H1 (cell line): ENCODE measurements around the gene SRP9. TPM values are rescaled to one million over a fixed set of nuclear protein-coding genes. Genes with fewer than 3 reads are reported as not detected.

Source experiments
- CTCF ChIA-PET: fragments of 300-600 bp; sonication (Branson Sonifier 250); formaldehyde crosslinking; loops from one replicate; lab custom pipeline; 2021; ENCODE audit not compliant: partially characterized antibody; lab: Charles Lee
- POLR2A ChIA-PET: fragments of 300-600 bp; sonication (Branson Sonifier 250); formaldehyde crosslinking; loops from one replicate; lab custom pipeline; 2021; ENCODE audit warnings: inconsistent platforms; ENCODE audit not compliant: partially characterized antibody; lab: Charles Lee
- DNase-seq, 2 experiments: peaks; one replicate each; pipeline versions ENCODE4 v3.0.0 to v3.0.0-alpha.2; 2010 to 2022; ENCODE audit warnings: low spot score in 2 of 2, low read depth in 1 of 2, mixed read lengths in 1 of 2
- FAIRE-seq: peaks from 2 replicates; lab custom pipeline; 2011; peaks lifted over from hg19 to GRCh38; lab: Jason Lieb, UNC
- H2AFZ ChIP-seq: 2 replicates; pipeline ENCODE4 v1.8.1; 2012; ENCODE audit warnings: low read length, inconsistent platforms
- H2AK5ac ChIP-seq: 2 replicates; pipeline ENCODE4 v1.6.1; 2013; ENCODE audit warnings: low read depth, low read length
- H2BK120ac ChIP-seq: replicated peaks from 2 replicates; pipeline ENCODE3; 2013; ENCODE audit warnings: low read depth, low read length, inconsistent platforms
- H2BK12ac ChIP-seq: 2 replicates; pipeline ENCODE4 v1.6.1; 2013; ENCODE audit warnings: low read depth, low read length
- H2BK15ac ChIP-seq: 2 replicates; pipeline ENCODE4 v1.6.1; 2013; ENCODE audit warnings: low read length
- H2BK20ac ChIP-seq: 2 replicates; pipeline ENCODE4 v1.6.1; 2013; ENCODE audit warnings: low read length
- H2BK5ac ChIP-seq: 2 replicates; pipeline ENCODE4 v1.6.1; 2013; ENCODE audit warnings: low read depth, low read length
- H3K14ac ChIP-seq: 2 replicates; pipeline ENCODE4 v1.6.1; 2013; ENCODE audit warnings: inconsistent platforms; ENCODE audit not compliant: insufficient read length
- H3K18ac ChIP-seq: 2 replicates; pipeline ENCODE4 v1.6.1; 2013; ENCODE audit warnings: low read length; ENCODE audit errors: extremely low read depth
- H3K23ac ChIP-seq: 2 replicates; pipeline ENCODE4 v1.6.1; 2013; ENCODE audit warnings: inconsistent platforms; ENCODE audit not compliant: insufficient read length
- H3K23me2 ChIP-seq: 2 replicates; pipeline ENCODE4 v1.6.1; 2013; ENCODE audit warnings: low read depth, low read length
- H3K27ac ChIP-seq: 2 replicates; pipeline ENCODE4 v1.6.1; 2011; ENCODE audit warnings: low read depth, low read length, inconsistent platforms
- H3K27me3 ChIP-seq, 4 experiments: replicated peaks in 1 of 4; 1 replicate in 1 of 4; 2 replicates in 3 of 4; pipeline versions ENCODE4 v1.6.1 to v1.8.1; 2011 to 2013; ENCODE audit warnings: low read length in 3 of 4, mild to moderate bottlenecking in 3 of 4, inconsistent platforms in 2 of 4, mixed read lengths in 2 of 4, moderate library complexity in 1 of 4; ENCODE audit not compliant: control insufficient read depth in 3 of 4, insufficient read depth in 3 of 4; ENCODE audit errors: extremely low read depth in 1 of 4
- H3K36me3 ChIP-seq, 4 experiments: 2 replicates each; pipeline versions ENCODE4 v1.6.1 to v1.8.1; 2011 to 2013; ENCODE audit warnings: mild to moderate bottlenecking in 4 of 4, low read length in 3 of 4, moderate library complexity in 2 of 4, control low read depth in 1 of 4, inconsistent platforms in 1 of 4; ENCODE audit not compliant: insufficient read depth in 4 of 4, control insufficient read depth in 2 of 4
- H3K4ac ChIP-seq: replicated peaks from 2 replicates; pipeline ENCODE3; 2013; ENCODE audit warnings: low read length, low read depth, mixed read lengths, inconsistent platforms; ENCODE audit not compliant: insufficient read length
- H3K4me1 ChIP-seq, 4 experiments: replicated peaks in 1 of 4; 1 replicate in 1 of 4; 2 replicates in 3 of 4; pipeline versions ENCODE4 v1.6.1 to v1.8.1; 2011 to 2013; ENCODE audit warnings: low read length in 3 of 4, inconsistent platforms in 2 of 4, mixed read lengths in 1 of 4; ENCODE audit not compliant: insufficient read depth in 4 of 4, control insufficient read depth in 3 of 4
- H3K4me2 ChIP-seq, 2 experiments: 2 replicates each; pipeline versions ENCODE4 v1.6.1 to v1.8.1; 2011 to 2013; ENCODE audit warnings: low read depth in 2 of 2, low read length in 2 of 2, control low read depth in 1 of 2, inconsistent platforms in 1 of 2, mild to moderate bottlenecking in 1 of 2; ENCODE audit not compliant: insufficient read depth in 1 of 2
- H3K4me3 ChIP-seq, 4 experiments: fragments of 200-600, 300-600 bp in 1 of 4; sonication (generic), shearing (Covaris generic), sonication (Bioruptor Twin) in 1 of 4; 2 replicates each; pipeline versions ENCODE4 v1.5.1 to v1.8.1; 2011 to 2016; ENCODE audit warnings: low read length in 4 of 4, low read depth in 3 of 4, control low read depth in 2 of 4, inconsistent platforms in 2 of 4, mild to moderate bottlenecking in 2 of 4, mixed read lengths in 1 of 4, moderate library complexity in 1 of 4; ENCODE audit not compliant: insufficient read depth in 2 of 4; ENCODE audit errors: extremely low read depth in 1 of 4
- H3K56ac ChIP-seq: replicated peaks from 2 replicates; pipeline ENCODE3; 2013; ENCODE audit warnings: low read depth, mild to moderate bottlenecking, mixed read lengths, low read length, inconsistent platforms; ENCODE audit not compliant: insufficient read length
- H3K79me1 ChIP-seq: 2 replicates; pipeline ENCODE4 v1.6.1; 2013; ENCODE audit warnings: low read depth, low read length, control low read depth
- H3K79me2 ChIP-seq, 2 experiments: 2 replicates each; pipeline versions ENCODE4 v1.6.1 to v1.8.1; 2012 to 2013; ENCODE audit warnings: low read length in 2 of 2, mild to moderate bottlenecking in 2 of 2, inconsistent platforms in 1 of 2; ENCODE audit not compliant: insufficient read depth in 2 of 2, control insufficient read depth in 1 of 2
- H3K9ac ChIP-seq, 4 experiments: replicated peaks in 1 of 4; 1 replicate in 1 of 4; 2 replicates in 3 of 4; pipeline versions ENCODE4 v1.6.1 to v1.8.1; 2011 to 2013; ENCODE audit warnings: low read depth in 3 of 4, low read length in 3 of 4, control low read depth in 2 of 4, mild to moderate bottlenecking in 2 of 4, moderate library complexity in 2 of 4, inconsistent platforms in 1 of 4; ENCODE audit errors: extremely low read depth in 1 of 4
- H3K9me3 ChIP-seq, 2 experiments: 2 replicates each; pipeline versions ENCODE4 v1.6.1 to v1.8.1; 2012 to 2013; ENCODE audit warnings: mild to moderate bottlenecking in 2 of 2, moderate library complexity in 2 of 2, control low read depth in 1 of 2, inconsistent platforms in 1 of 2, low read depth in 1 of 2, low read length in 1 of 2, mixed read lengths in 1 of 2; ENCODE audit not compliant: insufficient read depth in 2 of 2
- H4K20me1 ChIP-seq, 2 experiments: replicated peaks in 1 of 2; 2 replicates each; pipeline versions ENCODE3 to v1.8.1; 2011 to 2013; ENCODE audit warnings: inconsistent platforms in 2 of 2, low read length in 2 of 2, mild to moderate bottlenecking in 1 of 2; ENCODE audit not compliant: insufficient read depth in 2 of 2, control insufficient read depth in 1 of 2
- H4K5ac ChIP-seq: 2 replicates; pipeline ENCODE4 v1.6.1; 2013; ENCODE audit warnings: low read length, low read depth, mixed read lengths, inconsistent platforms; ENCODE audit not compliant: insufficient read length
- H4K8ac ChIP-seq: 2 replicates; pipeline ENCODE4 v1.8.0; 2013; ENCODE audit warnings: mild to moderate bottlenecking, moderate library complexity, low read length, inconsistent platforms; ENCODE audit not compliant: insufficient read depth; ENCODE audit errors: extremely low read depth
- H4K91ac ChIP-seq: replicated peaks from 2 replicates; pipeline ENCODE3; 2013; ENCODE audit warnings: low read length, mixed read lengths, inconsistent platforms; ENCODE audit not compliant: insufficient read length
- BACH1 ChIP-seq: IDR thresholded peaks from 2 replicates; pipeline ENCODE4 v1.6.1; 2012; ENCODE audit warnings: low read length, improper control_type of control experiment
- CBX8 ChIP-seq: fragments of 300-800, 300-1000 bp; sonication (generic); IDR thresholded peaks from 2 replicates; pipeline ENCODE4 v1.7.1; 2016; ENCODE audit warnings: low read depth, low read length, borderline replicate concordance
- CREB1 ChIP-seq: IDR thresholded peaks from 2 replicates; pipeline ENCODE4 v1.6.1; 2012; ENCODE audit warnings: inconsistent platforms
- EGR1 ChIP-seq: IDR thresholded peaks from 2 replicates; pipeline ENCODE4 v1.6.1; 2011; ENCODE audit warnings: low read depth, low read length, borderline replicate concordance
- HDAC6 ChIP-seq: IDR thresholded peaks from one replicate; pipeline ENCODE4 v1.7.1; 2012; ENCODE audit warnings: low read depth, mild to moderate bottlenecking, inconsistent platforms, low read length, moderate library complexity
- NANOG ChIP-seq: IDR thresholded peaks from 2 replicates; pipeline ENCODE4 v1.6.1; 2011; ENCODE audit warnings: low read length, low read depth, mild to moderate bottlenecking, inconsistent platforms; ENCODE audit not compliant: insufficient read depth, poor library complexity, severe bottlenecking
- RAD21 ChIP-seq, 2 experiments: IDR thresholded peaks in 1 of 2; conservative IDR thresholded peaks in 1 of 2; 2 replicates each; pipeline ENCODE4 v1.6.1; 2011; ENCODE audit warnings: low read depth in 2 of 2, low read length in 2 of 2, improper control_type of control experiment in 1 of 2, inconsistent platforms in 1 of 2, mild to moderate bottlenecking in 1 of 2, moderate library complexity in 1 of 2
- RXRA ChIP-seq: IDR thresholded peaks from 2 replicates; pipeline ENCODE4 v1.6.1; 2011; ENCODE audit warnings: low read depth, mild to moderate bottlenecking, low read length, moderate library complexity; ENCODE audit not compliant: insufficient read depth
- SP2 ChIP-seq: IDR thresholded peaks from 2 replicates; pipeline ENCODE4 v1.6.1; 2012; ENCODE audit warnings: mild to moderate bottlenecking, low read length, inconsistent platforms
- SP4 ChIP-seq: IDR thresholded peaks from 2 replicates; pipeline ENCODE4 v1.6.1; 2012; ENCODE audit warnings: low read length, inconsistent platforms
- SUZ12 ChIP-seq: fragments of 200-600 bp; sonication (generic); IDR thresholded peaks from 2 replicates; pipeline ENCODE4 v1.6.1; 2012; ENCODE audit warnings: mild to moderate bottlenecking, inconsistent platforms, low read length, moderate library complexity, mixed read lengths
- TAF1 ChIP-seq: IDR thresholded peaks from 2 replicates; pipeline ENCODE4 v1.6.1; 2011; ENCODE audit warnings: mild to moderate bottlenecking, low read depth, low read length
- TAF7 ChIP-seq: optimal IDR thresholded peaks from 2 replicates; pipeline ENCODE3; 2011; ENCODE audit warnings: low read depth, mild to moderate bottlenecking, inconsistent platforms, low read length, moderate library complexity, borderline replicate concordance
- TBP ChIP-seq: IDR thresholded peaks from 2 replicates; pipeline ENCODE4 v1.6.1; 2011; ENCODE audit warnings: low read depth, low read length, improper control_type of control experiment
- TEAD4 ChIP-seq: IDR thresholded peaks from 2 replicates; pipeline ENCODE4 v1.6.1; 2012; ENCODE audit warnings: low read depth, low read length, inconsistent platforms, mixed read lengths
- WGBS, 2 experiments: shearing (Covaris generic) in 1 of 2; methylation state at CpG; one replicate each; pipeline versions ENCODE4 v1.1.6 to v1.1.7; 2013 to 2015; ENCODE audit warnings: low lambda C conversion rate in 2 of 2, mixed read lengths in 2 of 2, inconsistent platforms in 1 of 2, low coverage in 1 of 2, missing lambda C conversion rate in 1 of 2; ENCODE audit not compliant: insufficient replicate concordance in 2 of 2, insufficient coverage in 1 of 2, insufficient read length in 1 of 2; ENCODE audit errors: extremely low coverage in 1 of 2, missing lambda C conversion rate in 1 of 2; 5-methylcytosine and 5-hydroxymethylcytosine counted together
- polyA plus RNA-seq, 7 experiments: library from polyadenylated mRNA; depleted of rRNA in 3 of 7; stranded (reverse) in 5 of 7; unstranded in 2 of 7; fragments of >200 nt in 5 of 7; fragments of 200-250 nt in 2 of 7; gene quantifications; 1 replicate in 5 of 7; 2 replicates in 1 of 7; 4 replicates in 1 of 7; pipeline versions ENCODE4 v1.2.1 to v1.2.3, GENCODE V29; 2011 to 2013; ENCODE audit warnings: missing spikeins in 2 of 7, mixed read lengths in 2 of 7
- total RNA-seq: library from RNA; stranded (reverse); fragmentation: NEBNext Ultra II Directional; extraction: Animal tissue kit (Norgen Biotek cat#: 25700); gene quantifications from 2 replicates; pipeline ENCODE4 v1.2.1, GENCODE V29; 2021

SRP9 gene
- total and polyA plus RNA-seq, 2 of the 8 experiments (the other 6 are each of a cell fraction or from before 2014, with no cell fraction given), result 446 to 572 TPM

- Histone ChIP-seq H4K5ac (no peak overlapping the region), H4K8ac (no peak overlapping the region), H2AK5ac (no peak overlapping the region), H3K56ac (no peak overlapping the region), H3K36me3 (no peaks in the 10 kb centered on the region), H2BK5ac (no peak overlapping the region; the same call in 1 of the 2 replicates), H2BK20ac (no peak overlapping the region), H3K4ac (peak overlapping the region; percentile 13), H3K79me1 (no peaks in the 10 kb centered on the region), H3K27me3 (0 out of 7 replicates have a peak, but pooled peaks cover 0 to 4% (median 0%) of the 10 kb centered on the region in 4 experiments), H2BK120ac (no peak overlapping the region), H3K9ac (no peak overlapping the region), H3K9me3 (no peaks in the 10 kb centered on the region), H3K23ac (no peak overlapping the region), H3K27ac (no peak overlapping the region), H4K91ac (no peak overlapping the region), H3K4me3 (no peak overlapping the region), H3K18ac (no peak overlapping the region), H3K4me2 (no peak overlapping the region), H3K79me2 (no peaks in the 10 kb centered on the region), H2AFZ (no peak overlapping the region), H4K20me1 (no peaks in the 10 kb centered on the region), H3K23me2 (no peaks in the 10 kb centered on the region), H2BK12ac (0 out of 2 replicates have a peak overlapping the region, but pooled peaks have one; percentile 92), H2BK15ac (0 out of 2 replicates have a peak overlapping the region, but pooled peaks have one; percentile 72), H3K14ac (no peak overlapping the region), H3K4me1 (peaks cover 2 to 5% (median 3%) of the 10 kb centered on the region in 4 experiments; a peak in 4 of 7 replicates)
- DNase-seq (no peak), FAIRE-seq (no peak)
- ChIA-PET POLR2A (interaction anchor here (1.4 kb wide), 1 partner anchor 30 kb away, joined by 4 read pairs; the partner anchor contains the start of gene SRP9), CTCF (interaction anchor here (0.6 to 2.9 kb wide), 11 partner anchors 9 to 273 kb away, joined by 3 to 8 read pairs (median 3); no protein-coding TSS in a partner anchor)
- 90% methylated on average over 7 of the region's 7 CpGs; no CpG with 5 or more reads in 1 of the 2 experiments for WGBS, 2 experiments
- TF ChIP-seq EGR1 (no peak), TAF1 (no peak), TAF7 (no peak), TBP (no peak), HDAC6 (no peak), TEAD4 (no peak), CBX8 (no peak), NANOG (no peak), RAD21 (IDR thresholded peaks at IDR 0.05 in 1 of 2, conservative IDR thresholded peaks at IDR 0.05 in 1 of 2; ENCODE audit: low read depth in 2 of 2, low read length in 2 of 2) (no peak), SUZ12 (no peak), BACH1 (no peak), RXRA (no peak), SP4 (no peak), CREB1 (no peak), SP2 (no peak)
These were observed 30.1 kb upstream of the SRP9 start for GRCh38 chr1:225747566-225747965.
